Liver (tissue), 3 donors: ENCODE results near the gene CDH4.

Source experiments
- CTCF ChIP-seq: fragments of 150-350 bp; IDR thresholded peaks from 2 replicates; pipeline ENCODE4 v1.5.1; 2017; ENCODE audit warnings: improper control_type of control experiment, low read depth, low read length; ENCODE audit not compliant: missing input control
- EGR1 ChIP-seq, 2 donors: IDR thresholded peaks; 2 replicates each; pipeline ENCODE4 v1.6.1; 2016 to 2018; ENCODE audit warnings: antibody characterized with exemption in 2 of 2, low read depth in 2 of 2
- GABPA ChIP-seq, 2 donors: IDR thresholded peaks in 1 of 2; conservative IDR thresholded peaks in 1 of 2; 2 replicates each; pipeline ENCODE4 v1.6.1; 2016; ENCODE audit warnings: antibody characterized with exemption in 2 of 2, mild to moderate bottlenecking in 1 of 2, moderate library complexity in 1 of 2
- JUND ChIP-seq, 2 donors: IDR thresholded peaks; 2 replicates each; pipeline ENCODE4 v1.6.1; 2016; ENCODE audit warnings: antibody characterized with exemption in 2 of 2
- SP1 ChIP-seq: IDR thresholded peaks from 2 replicates; pipeline ENCODE4 v1.6.1; 2018; ENCODE audit warnings: antibody characterized with exemption, mild to moderate bottlenecking
- TAF1 ChIP-seq: conservative IDR thresholded peaks from 2 replicates; pipeline ENCODE4 v1.6.1; 2016; ENCODE audit warnings: antibody characterized with exemption, mild to moderate bottlenecking
- TF ChIP-seq, protein P1 (sequence below): IDR thresholded peaks from 2 replicates; pipeline ENCODE4 v1.6.1; 2016; ENCODE audit warnings: antibody characterized with exemption, mild to moderate bottlenecking
- TF ChIP-seq, protein P2 (sequence below): IDR thresholded peaks from 2 replicates; pipeline ENCODE4 v1.6.1; 2016; ENCODE audit warnings: antibody characterized with exemption
- TF ChIP-seq, protein P3 (sequence below): IDR thresholded peaks from 2 replicates; pipeline ENCODE4 v1.6.1; 2016; ENCODE audit warnings: antibody characterized with exemption
- donor health status: healthy.
- donor health status: healthy.

- TF ChIP-seq, protein P1, sequence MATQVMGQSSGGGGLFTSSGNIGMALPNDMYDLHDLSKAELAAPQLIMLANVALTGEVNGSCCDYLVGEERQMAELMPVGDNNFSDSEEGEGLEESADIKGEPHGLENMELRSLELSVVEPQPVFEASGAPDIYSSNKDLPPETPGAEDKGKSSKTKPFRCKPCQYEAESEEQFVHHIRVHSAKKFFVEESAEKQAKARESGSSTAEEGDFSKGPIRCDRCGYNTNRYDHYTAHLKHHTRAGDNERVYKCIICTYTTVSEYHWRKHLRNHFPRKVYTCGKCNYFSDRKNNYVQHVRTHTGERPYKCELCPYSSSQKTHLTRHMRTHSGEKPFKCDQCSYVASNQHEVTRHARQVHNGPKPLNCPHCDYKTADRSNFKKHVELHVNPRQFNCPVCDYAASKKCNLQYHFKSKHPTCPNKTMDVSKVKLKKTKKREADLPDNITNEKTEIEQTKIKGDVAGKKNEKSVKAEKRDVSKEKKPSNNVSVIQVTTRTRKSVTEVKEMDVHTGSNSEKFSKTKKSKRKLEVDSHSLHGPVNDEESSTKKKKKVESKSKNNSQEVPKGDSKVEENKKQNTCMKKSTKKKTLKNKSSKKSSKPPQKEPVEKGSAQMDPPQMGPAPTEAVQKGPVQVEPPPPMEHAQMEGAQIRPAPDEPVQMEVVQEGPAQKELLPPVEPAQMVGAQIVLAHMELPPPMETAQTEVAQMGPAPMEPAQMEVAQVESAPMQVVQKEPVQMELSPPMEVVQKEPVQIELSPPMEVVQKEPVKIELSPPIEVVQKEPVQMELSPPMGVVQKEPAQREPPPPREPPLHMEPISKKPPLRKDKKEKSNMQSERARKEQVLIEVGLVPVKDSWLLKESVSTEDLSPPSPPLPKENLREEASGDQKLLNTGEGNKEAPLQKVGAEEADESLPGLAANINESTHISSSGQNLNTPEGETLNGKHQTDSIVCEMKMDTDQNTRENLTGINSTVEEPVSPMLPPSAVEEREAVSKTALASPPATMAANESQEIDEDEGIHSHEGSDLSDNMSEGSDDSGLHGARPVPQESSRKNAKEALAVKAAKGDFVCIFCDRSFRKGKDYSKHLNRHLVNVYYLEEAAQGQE: no peak
- no peak for TF ChIP-seq EGR1 (IDR thresholded peaks at IDR 0.05; ENCODE audit: low read depth in 2 of 2)
- no peak for TF ChIP-seq CTCF
- TF ChIP-seq, protein P2, sequence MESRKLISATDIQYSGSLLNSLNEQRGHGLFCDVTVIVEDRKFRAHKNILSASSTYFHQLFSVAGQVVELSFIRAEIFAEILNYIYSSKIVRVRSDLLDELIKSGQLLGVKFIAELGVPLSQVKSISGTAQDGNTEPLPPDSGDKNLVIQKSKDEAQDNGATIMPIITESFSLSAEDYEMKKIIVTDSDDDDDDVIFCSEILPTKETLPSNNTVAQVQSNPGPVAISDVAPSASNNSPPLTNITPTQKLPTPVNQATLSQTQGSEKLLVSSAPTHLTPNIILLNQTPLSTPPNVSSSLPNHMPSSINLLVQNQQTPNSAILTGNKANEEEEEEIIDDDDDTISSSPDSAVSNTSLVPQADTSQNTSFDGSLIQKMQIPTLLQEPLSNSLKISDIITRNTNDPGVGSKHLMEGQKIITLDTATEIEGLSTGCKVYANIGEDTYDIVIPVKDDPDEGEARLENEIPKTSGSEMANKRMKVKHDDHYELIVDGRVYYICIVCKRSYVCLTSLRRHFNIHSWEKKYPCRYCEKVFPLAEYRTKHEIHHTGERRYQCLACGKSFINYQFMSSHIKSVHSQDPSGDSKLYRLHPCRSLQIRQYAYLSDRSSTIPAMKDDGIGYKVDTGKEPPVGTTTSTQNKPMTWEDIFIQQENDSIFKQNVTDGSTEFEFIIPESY: no peak
- TF ChIP-seq GABPA (IDR thresholded peaks at IDR 0.05 in 1 of 2, conservative IDR thresholded peaks at IDR 0.05 in 1 of 2): no peak
- no peak for TF ChIP-seq JUND (IDR thresholded peaks at IDR 0.05)
- TF ChIP-seq TAF1: no peak
- no peak for TF ChIP-seq SP1
- TF ChIP-seq, protein P3, sequence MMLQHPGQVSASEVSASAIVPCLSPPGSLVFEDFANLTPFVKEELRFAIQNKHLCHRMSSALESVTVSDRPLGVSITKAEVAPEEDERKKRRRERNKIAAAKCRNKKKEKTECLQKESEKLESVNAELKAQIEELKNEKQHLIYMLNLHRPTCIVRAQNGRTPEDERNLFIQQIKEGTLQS: no peak
Observed at GRCh38 chr20:61967300-61967699, 715.2 kb downstream of the CDH4 start.
